Effector CD8-positive, alpha-beta T cell (primary cell): ENCODE results near the gene GALNT10.

Experiments
- DNase-seq: peaks from one replicate; lab custom pipeline; 2025; lab: John Stamatoyannopoulos, UW

GALNT10 gene

GRCh38 chr5:154296525-154297159 is 106.1 kb downstream of the GALNT10 start:
- no peak for DNase-seq

DNA sequence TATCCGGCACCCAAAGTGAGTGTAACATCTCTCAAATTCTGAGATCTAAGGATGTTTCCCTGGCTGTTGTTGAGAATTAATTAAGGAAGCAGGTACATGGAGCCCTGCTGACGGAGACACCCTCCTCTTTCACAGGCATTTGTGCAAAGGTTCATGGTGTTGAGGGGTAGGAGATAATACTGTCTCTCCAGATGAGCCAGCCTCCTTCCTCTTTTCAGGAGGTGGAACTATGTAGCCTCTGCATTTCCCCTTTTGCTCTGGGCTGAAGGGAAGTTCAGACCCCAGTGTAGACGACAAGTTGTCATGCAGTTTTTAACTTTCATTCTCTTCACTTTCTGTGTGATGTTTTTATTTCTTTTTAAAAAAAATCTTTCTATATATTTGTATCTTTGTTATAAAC is 107.5 kb downstream of the GALNT10 start:
- DNase-seq: no peak

- DNase-seq: no peak
Measured at GRCh38 chr5:154300207-154300883, 109.8 kb downstream of the GALNT10 start.

GRCh38 chr5:154301726-154302125 is 111.2 kb downstream of the GALNT10 start:
- no peak for DNase-seq

DNA sequence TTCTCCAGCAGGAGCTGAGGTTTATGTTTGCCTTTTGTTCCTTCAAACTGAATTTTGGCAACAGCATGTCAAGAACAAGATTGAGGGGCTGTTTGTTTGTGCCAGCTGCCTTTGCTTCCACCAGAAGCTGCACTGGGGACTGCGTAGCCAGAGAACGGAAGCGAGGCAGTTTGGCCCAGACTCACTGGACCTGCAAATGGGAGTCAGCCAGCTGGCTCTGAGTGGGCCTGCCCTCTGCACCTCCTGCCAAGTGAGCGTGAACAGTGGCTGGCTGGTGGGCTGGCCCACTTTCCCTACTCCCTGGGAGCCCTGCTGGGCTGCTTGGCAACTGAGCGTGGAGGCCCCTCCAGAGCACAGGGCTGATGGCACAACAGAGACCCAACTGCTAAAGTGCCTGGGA is 111.6 kb downstream of the GALNT10 start:
- no peak for DNase-seq

DNA sequence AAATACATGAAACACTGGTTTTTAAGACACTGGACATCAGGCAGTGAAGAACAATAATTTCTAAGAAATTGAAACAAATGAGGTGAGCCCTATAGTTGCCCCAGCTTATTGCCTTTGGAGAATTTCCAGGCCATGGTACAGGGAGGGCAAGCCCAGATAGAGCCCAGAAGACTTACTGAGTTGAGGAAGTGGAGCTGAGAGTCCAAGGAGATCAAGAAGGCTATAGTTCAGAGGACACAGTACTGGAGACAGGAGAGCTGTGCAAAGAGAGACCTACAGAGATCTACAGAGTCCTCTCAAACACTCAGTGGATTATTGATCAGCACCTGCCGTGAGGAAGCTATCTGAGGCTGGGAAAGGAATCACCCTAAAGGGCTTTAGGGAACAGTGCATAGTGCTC is 112.6 kb downstream of the GALNT10 start:
- DNase-seq: no peak

DNA sequence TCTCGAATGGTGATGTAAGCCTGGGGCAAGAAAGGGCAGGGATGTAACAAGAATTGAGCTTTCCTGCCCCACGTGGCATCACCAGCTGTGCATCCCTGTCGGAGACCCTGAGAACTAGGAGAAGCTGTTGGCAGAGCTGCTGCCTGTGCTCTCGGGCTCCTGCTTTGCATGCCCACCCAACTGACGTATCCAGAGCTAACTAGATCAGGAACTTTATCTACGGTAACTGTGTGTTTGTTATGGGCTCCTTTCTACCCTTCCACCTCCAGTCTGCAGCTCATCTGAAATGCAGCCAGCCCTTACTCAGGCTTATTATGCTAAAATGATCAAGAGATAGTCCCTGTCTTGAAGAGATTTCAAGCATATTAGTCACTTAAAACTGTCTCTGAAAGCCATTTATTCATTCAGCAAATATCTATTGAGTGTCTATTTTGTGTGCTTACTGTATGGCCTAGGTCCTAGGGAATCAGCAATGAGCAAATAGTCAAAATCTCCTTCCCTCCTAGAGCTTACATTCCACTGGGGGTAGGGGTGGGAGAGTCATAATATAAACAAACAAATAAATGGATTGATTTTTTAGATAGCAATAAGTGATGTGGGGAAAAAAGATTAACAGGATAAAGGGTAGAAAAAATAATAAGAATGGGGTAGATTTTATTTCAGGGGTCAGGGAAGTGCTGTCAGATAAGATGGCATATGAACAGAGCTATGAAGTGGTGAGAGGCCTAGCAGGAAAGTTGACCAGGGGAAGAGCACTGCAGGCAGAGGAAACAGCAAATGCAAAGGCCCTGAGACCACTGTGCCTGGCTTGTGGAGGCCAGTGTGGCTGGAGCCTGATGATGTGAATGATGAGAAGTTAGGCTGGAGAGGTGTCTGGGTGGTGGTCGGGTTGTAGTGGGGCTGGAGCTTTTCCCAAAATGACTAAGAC is 118.2 kb downstream of the GALNT10 start:
- no peak for DNase-seq

DNA sequence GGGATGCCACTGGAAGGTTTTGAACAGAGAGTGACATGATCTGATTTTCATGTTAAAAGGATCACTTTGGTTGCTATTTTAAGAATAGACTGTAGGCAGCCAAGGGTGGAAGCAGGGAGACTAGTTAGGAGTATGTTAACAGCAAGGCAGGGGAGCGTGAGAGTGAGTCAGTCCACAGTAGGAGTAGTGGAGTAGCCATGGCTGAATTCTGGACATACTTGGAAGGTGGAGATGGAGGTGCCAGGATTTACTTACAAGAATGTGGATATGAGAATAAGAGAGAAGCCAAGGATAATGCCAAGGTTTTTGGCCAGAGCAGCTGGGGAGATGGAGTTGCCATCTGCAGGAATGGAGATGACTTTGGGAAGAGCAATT is 118.8 kb downstream of the GALNT10 start:
- DNase-seq: no peak

GRCh38 chr5:154309805-154310204 is 119.3 kb downstream of the GALNT10 start:
- DNase-seq: no peak

- DNase-seq: no peak
Measured at GRCh38 chr5:154311362-154311761, 120.8 kb downstream of the GALNT10 start.

- DNase-seq: no peak
Measured at GRCh38 chr5:154312000-154312399, 121.5 kb downstream of the GALNT10 start.

- DNase-seq: no peak
Measured at GRCh38 chr5:154312576-154312975, 122.0 kb downstream of the GALNT10 start.

DNA sequence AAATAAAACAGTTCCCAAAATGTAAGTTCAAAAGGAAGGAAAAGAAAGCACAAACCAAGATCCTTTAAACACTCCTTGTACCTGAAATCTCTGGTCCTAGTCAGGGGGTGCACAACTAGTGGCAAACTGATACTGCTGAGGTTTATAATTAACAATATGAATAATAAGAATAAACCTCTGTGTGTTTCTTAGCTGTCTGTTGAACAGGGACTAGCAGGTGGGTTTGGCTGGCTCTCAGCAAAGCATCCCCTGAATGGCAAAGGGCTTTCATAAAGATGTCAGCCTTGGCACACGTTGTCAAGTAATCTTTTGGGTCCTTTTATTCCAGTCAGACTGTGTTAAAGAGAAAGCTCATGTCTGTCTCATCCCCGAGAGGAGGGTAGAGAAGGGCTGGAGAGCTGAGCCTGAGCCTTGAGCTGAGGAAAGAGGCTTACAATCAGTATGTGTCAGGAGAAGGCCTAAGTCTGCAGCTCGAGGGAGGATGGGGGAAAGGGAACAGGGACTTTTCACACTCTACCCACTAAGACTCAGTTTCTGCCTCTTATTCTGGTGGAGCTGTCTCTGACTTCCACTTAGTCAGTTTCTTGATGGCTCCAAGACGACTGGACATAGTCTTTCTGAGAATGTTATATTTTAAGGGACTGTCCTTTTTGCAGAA is 123.0 kb downstream of the GALNT10 start:
- DNase-seq: no peak

DNA sequence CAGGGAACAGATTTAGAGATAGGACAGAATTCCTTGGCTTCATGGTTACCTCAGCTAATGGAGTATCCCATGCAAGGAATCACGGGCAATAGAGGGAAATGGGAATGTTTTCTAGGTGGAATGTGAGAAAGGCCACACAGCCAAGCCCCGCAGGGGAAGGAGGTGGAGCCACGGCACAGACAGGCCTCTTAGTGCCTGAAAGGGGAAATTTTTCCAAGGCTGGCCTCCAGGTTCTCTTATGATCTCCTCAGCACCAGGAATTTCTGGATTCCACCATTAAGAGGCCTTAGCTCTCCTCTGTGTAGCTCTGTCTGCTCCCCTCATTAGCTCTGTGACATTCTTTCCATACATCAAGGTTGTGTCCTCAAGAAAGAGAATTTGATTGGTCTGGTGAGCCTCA is 124.7 kb downstream of the GALNT10 start:
- no peak for DNase-seq

DNA sequence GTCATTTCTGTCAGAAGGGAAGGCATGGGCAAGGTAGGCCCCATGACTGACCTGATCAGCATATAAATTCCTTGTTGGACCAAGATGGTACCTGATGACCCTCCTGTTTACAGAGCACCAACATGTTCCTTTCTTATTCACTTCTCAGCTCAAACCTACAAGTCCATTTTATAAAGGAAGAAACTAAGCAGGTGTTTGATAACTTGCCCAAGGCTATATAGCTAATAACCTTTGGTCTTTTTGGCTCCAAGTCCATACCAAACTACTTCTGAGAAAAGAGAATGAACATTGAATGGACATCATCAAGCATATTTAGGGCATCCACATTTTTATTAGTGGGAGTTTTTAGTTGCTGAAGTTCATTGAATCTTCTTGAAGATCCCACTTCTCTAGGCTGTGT is 125.2 kb downstream of the GALNT10 start:
- no peak for DNase-seq

DNA sequence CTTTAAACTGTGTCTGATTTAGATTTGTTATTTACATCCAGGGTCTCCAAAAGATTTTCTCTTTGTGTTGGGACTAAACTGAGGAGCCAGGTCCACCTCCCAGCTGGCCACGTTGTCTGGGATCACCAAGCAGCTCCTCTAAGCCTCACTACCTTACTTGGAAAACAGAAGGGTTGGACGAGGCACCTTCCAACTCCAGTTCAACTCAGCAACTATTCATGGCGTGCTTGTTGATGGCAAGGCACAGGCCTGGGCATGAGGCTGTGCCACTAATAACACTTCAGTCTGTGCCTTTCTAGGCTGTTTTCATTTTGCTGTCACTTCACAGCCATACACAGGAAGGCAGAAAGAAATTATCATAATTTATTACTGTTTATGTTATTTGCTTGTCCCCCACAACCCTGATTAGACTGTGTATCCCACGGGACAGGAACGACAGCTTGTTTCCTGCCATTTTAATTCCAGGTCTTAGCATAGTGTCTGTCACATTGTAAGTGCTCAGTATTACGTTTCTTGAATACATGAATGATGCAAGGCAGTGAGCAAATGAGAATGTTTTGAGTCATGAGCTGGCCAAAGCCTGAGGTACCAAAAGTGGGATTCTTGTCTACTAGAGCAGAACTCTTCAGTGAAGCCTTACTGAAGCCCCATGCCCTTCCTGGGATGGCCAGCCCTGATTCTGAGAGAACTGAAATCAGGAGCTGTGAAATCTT is 125.8 kb downstream of the GALNT10 start:
- no peak for DNase-seq

DNA sequence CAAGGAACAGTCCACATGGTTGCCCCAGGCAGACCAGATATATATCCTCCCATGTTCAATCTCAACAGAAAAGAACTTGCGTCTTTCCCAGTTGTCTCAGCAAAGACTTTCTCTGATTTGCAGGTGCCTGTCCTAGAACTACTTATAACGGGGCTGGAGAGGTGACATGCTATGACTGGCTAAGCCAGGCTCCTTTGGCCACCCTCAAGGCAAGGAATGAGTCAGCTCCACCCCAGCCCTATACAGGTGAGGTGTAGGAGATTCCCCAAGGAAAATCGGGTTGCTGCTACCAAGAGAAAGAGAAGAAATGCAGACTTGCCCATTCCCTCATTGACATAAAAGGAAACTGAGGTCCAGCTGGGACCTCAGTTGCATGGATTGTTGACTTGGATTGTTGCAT is 127.4 kb downstream of the GALNT10 start:
- DNase-seq: no peak

DNA sequence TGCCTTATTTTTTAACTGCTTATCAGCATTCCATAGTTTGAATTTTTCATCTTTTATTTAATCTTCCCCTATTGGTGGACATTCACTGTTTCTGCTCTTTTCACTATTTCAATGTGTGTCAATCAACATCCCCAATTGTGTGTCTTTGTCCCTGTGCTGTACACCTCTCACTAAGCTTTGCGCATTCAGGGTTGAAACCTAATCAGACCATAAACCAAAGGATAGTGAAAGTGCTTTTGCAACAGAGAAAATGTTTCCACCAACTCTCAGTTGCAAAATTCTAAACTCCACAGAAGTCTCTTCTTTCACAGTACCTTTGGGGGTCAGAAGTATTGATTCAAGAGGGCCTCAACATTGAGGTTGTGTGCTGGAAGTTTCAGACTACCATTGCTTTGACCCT is 128.2 kb downstream of the GALNT10 start:
- no peak for DNase-seq

- DNase-seq: no peak
Measured at GRCh38 chr5:154319736-154320135, 129.2 kb downstream of the GALNT10 start.

GRCh38 chr5:154320224-154321089 is 129.9 kb downstream of the GALNT10 start:
- DNase-seq: no peak

- DNase-seq: no peak
Measured at GRCh38 chr5:154321546-154321945, 131.0 kb downstream of the GALNT10 start.
